GM12801 (cell line): ENCODE measurements around the gene RAB3C.

ENCODE experiments used
- TF ChIP-seq, protein P1 (sequence below): IDR thresholded peaks from one replicate; pipeline ENCODE4 v1.5.1; 2011; ENCODE audit warnings: control low read depth; ENCODE audit not compliant: insufficient read length; ENCODE audit errors: extremely low read depth

Gene RAB3C

DNA sequence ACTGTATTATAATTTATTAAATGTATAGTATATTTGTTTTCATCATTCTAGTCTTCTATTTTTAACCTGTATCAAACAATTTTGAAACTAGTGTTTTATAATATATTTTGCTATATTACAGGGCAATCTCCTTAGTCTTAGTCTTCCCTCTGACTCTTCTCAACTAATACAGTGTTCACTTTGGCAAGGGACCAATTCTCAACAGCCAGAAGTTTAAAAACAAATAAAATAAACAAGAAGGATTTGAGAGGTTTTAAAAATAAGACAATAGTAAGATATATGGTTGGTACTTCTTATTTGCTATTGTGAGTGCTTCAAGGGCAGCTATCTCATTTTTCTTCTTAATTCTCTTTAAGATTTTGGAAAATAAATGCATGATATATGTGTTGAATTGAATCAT, 167.2 kb downstream of the RAB3C start:
- TF ChIP-seq, protein P1, sequence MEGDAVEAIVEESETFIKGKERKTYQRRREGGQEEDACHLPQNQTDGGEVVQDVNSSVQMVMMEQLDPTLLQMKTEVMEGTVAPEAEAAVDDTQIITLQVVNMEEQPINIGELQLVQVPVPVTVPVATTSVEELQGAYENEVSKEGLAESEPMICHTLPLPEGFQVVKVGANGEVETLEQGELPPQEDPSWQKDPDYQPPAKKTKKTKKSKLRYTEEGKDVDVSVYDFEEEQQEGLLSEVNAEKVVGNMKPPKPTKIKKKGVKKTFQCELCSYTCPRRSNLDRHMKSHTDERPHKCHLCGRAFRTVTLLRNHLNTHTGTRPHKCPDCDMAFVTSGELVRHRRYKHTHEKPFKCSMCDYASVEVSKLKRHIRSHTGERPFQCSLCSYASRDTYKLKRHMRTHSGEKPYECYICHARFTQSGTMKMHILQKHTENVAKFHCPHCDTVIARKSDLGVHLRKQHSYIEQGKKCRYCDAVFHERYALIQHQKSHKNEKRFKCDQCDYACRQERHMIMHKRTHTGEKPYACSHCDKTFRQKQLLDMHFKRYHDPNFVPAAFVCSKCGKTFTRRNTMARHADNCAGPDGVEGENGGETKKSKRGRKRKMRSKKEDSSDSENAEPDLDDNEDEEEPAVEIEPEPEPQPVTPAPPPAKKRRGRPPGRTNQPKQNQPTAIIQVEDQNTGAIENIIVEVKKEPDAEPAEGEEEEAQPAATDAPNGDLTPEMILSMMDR = no peak

DNA sequence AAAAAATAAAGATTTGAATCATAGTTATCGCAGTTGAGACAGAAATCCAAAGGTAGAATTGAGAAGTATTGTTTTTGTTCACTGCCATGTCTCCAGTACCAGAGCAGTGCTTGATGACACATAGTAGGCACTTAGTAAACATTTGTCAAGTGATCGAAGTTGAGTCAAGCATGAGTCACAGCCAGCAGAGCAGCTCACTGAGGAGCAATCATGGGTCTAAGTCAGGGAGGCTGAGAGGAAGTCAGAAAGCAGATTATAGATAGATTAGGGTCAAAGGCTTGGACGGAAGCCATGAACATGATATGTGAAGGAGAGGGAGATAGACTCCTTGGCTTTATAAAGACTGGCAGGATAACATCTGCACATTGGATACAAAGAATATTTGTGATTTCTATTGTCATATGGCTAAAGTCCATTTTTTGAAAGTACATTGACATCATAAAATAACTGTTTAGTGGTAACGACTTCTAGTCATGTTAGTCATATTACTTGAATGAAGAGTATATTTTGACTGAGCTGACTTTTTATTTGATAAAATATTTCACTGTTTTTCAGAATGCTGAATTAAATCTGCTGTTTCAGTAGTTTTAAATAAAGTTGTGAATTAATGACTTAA, 168.5 kb downstream of the RAB3C start:
- TF ChIP-seq, protein P1 = no peak

DNA sequence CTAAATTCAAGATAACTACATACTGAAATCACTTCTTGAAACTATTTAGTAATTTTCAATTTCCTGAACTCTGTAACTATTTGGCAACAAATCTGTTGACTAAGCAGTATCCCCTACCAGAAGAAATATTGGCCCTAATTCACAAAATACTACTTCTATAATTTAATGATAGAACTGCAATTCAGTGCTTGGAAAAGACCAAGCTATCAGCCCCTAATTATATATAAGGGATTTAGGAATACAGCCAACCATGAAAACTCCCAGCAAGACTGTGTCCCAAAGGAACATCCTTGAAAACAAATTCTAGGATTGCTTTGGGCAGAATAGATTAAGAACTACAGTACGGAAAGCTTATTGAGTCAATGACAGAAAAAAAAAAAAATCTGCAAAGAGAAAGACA, 169.2 kb downstream of the RAB3C start:
- TF ChIP-seq, protein P1 = no peak

DNA sequence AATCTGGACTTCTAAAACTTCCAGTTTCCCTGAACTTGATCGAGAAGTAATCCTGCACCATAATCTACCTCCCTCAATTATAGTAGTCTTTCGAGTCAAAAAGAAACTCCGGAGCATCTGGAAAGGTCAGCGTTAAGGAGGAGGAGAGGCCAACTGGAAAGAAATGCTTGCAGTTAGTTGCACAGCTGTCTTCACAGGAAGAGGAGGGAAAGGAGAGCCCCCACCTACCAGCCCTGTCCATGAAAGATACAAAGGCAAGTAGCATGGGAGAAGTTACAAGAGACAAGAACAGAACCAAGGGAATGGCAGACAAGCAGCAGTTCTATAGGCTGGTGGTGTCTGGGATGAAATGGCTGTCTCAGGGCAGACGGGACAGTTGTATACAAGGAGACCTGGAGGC, 170.6 kb downstream of the RAB3C start:
- TF ChIP-seq, protein P1 = no peak

DNA sequence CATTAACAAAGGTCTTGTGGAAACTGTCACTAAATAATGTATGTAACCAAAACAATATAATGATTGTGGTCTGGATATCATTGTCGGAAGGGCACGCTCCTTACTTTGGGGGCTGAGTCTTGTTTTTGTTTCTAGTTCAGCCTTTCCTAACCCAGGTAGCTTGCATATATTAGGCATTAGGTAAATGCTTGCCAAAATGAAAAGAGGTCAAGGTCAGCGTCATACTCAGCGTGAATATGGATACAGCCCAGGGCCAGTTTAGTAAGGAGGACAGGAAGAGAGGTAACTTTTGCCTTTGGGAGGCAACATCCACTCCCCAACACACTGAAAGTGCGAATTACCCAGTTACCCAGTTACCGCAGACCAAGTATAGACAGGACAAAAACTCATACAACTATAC, 171.4 kb downstream of the RAB3C start:
- TF ChIP-seq, protein P1 = no peak

DNA sequence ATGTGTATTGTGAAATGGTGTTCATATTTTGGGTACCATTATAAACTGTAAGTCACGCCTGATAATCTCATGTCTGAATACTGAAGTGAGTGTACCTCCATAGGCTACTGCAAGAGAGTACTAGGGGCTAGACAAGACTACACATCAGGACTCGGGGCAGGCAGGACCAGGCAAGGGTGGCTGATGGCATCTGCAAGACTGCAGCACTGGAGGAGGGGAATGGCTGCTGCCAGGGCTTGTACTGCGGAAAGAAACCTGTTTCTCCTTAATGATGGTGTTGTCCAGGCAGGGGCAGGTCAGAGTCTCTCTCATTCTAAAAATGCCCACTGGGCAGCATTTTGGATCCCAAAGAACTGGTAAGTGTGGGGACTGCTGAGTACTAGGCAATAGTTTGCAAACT, 172.5 kb downstream of the RAB3C start:
- TF ChIP-seq, protein P1 = no peak

DNA sequence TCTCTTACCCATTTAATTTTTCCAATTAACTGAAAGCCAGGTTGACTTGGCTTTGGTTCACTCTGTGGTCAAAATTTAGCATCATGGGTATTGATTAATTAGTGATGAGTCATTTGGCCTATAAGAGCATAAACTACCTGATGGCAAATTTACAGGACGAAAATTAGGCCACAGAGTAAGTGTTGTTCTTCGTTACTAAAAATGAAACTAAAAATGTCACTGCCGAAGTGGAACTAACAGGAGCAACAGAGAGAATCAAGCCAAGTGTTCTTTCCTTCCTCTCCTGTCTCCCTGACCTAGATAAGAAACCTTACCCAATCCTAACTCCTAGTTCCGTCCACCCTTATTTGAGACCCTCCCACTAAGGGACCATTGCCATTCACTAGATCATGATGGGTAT, 176.9 kb downstream of the RAB3C start:
- TF ChIP-seq, protein P1 = no peak
